ENCODE results near the gene HBD. TPM values are rescaled to one million over a fixed set of nuclear protein-coding genes. Genes with fewer than 3 reads are reported as not detected.

Gene HBD
- total RNA-seq, result not detected in 2 replicates

GRCh38 chr11:5234381-5234834 lies at the start of gene HBD:
Gene HBD (minus strand): TSS chr11:5234483. CDS start chr11:5234433, 50 bp downstream.

DNA sequence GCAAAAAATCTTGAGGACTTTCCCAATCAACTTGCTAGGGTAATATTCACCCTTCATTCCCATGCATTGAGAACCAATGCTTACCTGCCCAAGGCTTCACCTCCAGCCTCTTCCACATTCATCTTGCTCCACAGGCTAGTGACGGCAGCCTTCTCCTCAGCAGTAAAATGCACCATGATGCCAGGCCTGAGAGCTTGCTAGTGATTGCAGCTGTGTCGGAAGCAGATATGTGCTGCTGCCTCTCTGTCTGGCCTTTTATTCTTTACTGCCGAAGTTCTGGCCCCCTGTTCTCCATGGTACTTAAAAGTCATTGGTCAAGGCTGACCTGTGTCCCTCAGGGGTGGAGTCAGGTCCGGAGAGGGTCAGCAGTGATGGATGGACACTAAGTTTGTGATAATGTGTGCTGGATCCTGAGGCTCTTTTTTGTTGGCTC lies 35.4 kb upstream of the HBD start, which contains the start of gene HBE1:
HBE1 (minus strand) TSS at position 231 of the 433 bp plus-strand sequence; CDS start at position 176, 55 bp downstream.

GRCh38 chr11:5254646-5255413 lies 20.5 kb upstream of the HBD start, which contains the start of gene HBG2:
Gene HBG2 (minus strand): TSS chr11:5254781. CDS start chr11:5254728, 53 bp downstream.

DNA sequence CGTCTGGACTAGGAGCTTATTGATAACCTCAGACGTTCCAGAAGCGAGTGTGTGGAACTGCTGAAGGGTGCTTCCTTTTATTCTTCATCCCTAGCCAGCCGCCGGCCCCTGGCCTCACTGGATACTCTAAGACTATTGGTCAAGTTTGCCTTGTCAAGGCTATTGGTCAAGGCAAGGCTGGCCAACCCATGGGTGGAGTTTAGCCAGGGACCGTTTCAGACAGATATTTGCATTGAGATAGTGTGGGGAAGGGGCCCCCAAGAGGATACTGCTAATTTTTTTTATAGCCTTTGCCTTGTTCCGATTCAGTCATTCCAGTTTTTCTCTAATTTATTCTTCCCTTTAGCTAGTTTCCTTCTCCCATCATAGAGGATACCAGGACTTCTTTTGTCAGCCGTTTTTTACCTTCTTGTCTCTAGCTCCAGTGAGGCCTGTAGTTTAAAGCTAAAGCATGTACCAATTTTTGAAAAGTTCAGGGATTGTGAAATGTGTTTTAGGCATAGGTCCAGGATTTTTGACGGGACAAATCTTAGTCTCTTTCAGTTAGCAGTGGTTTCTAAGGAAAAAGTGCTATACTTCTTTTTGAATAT lies 15.6 kb upstream of the HBD start, which contains the start of gene HBG1:
HBG1 (minus strand) TSS at position 51 of the 590 bp plus-strand sequence. CDS start 53 bp downstream, outside the sequence.

DNA sequence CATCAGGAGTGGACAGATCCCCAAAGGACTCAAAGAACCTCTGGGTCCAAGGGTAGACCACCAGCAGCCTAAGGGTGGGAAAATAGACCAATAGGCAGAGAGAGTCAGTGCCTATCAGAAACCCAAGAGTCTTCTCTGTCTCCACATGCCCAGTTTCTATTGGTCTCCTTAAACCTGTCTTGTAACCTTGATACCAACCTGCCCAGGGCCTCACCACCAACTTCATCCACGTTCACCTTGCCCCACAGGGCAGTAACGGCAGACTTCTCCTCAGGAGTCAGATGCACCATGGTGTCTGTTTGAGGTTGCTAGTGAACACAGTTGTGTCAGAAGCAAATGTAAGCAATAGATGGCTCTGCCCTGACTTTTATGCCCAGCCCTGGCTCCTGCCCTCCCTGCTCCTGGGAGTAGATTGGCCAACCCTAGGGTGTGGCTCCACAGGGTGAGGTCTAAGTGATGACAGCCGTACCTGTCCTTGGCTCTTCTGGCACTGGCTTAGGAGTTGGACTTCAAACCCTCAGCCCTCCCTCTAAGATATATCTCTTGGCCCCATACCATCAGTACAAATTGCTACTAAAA lies 7.5 kb downstream of the HBD start, which contains the start of gene HBB:
HBB (minus strand) TSS at position 340 of the 579 bp plus-strand sequence; CDS start at position 290, 50 bp downstream.

GRCh38 chr11:5200582-5200981 lies 33.7 kb downstream of the HBD start, which contains the start of gene OR51V1:
Gene OR51V1 (minus strand): TSS chr11:5200682. CDS start chr11:5200682, 0 bp downstream.

Other genes starting within 250 kb of the HBD start
- not detected in 2 replicates for gene OR51L1, start 239.6 kb downstream of the HBD start, total RNA-seq
- not detected in 2 replicates for gene OR52J3, start 188.0 kb downstream of the HBD start, total RNA-seq
- not detected in 2 replicates for gene OR52E2, start 174.9 kb downstream of the HBD start, total RNA-seq
- gene OR52E1, start 164.9 kb downstream of the HBD start, total RNA-seq, result not detected in 2 replicates
- gene OR52A5, start 96.1 kb downstream of the HBD start, total RNA-seq, result not detected in 2 replicates
- not detected in 2 replicates for gene OR52A1, start 79.7 kb downstream of the HBD start, total RNA-seq
- gene OR51V1, start 33.8 kb downstream of the HBD start, total RNA-seq, result not detected in 2 replicates
- gene HBB, start 7.4 kb downstream of the HBD start, total RNA-seq, result not detected in 2 replicates
- not detected in 2 replicates for gene HBG1, start 15.4 kb upstream of the HBD start, total RNA-seq
- gene HBG2, start 20.3 kb upstream of the HBD start, total RNA-seq, result not detected in 2 replicates
- not detected in 2 replicates for gene HBE1, start 35.5 kb upstream of the HBD start, total RNA-seq
- gene OR51B4, start 67.5 kb upstream of the HBD start, total RNA-seq, result not detected in 2 replicates
- gene OR51B2, start 89.8 kb upstream of the HBD start, total RNA-seq, result not detected in 2 replicates
- gene OR51B5, start 109.0 kb upstream of the HBD start, total RNA-seq, result not detected in 2 replicates
- not detected in 2 replicates for gene OR51B6, start 117.0 kb upstream of the HBD start, total RNA-seq
- gene OR51M1, start 149.3 kb upstream of the HBD start, total RNA-seq, result not detected in 2 replicates
- not detected in 2 replicates for gene OR51Q1, start 187.6 kb upstream of the HBD start, total RNA-seq
- gene OR51I1, start 207.0 kb upstream of the HBD start, total RNA-seq, result not detected in 2 replicates
- not detected in 2 replicates for gene OR51I2, start 214.8 kb upstream of the HBD start, total RNA-seq